ENCODE results near the gene SAMD3. TPM values are rescaled to one million over a fixed set of nuclear protein-coding genes. Genes with fewer than 3 reads are reported as not detected.

The SAMD3 gene
- total RNA-seq, 1 experiment from 2014 or later: 1.5 TPM

DNA sequence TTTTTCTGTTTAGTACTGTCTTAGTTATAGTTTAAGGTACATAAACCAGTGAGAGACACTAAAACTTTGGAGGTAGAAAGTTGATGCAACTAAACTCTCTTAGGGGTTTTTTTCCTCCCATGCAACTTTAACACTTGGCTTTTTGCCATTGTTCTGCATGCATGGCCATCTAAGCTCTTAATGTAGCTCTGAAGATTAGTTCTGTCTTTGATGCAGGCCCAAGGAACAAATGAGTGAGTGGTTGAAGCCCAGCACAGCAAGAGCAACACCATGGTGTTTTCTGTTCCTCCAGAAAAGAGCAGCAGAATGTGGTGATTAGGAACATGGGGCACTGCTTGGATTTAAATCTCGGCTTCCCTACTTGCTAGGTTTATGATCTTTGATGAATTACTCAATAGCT is 115.0 kb downstream of the SAMD3 start:
- no peak overlapping the region for H3K4me3 Mint-ChIP-seq (ENCODE audit: unreplicated experiment)
- BruUV-seq (replicated peaks): no TSS peak
- H3K36me3 Mint-ChIP-seq (ENCODE audit: insufficient read depth, unreplicated experiment): no peaks in the 10 kb centered on the region
- no peaks in the 10 kb centered on the region for H3K9me3 ChIP-seq
- no peaks in the 10 kb centered on the region for H3K9me3 Mint-ChIP-seq (ENCODE audit: unreplicated experiment)
- POLR2A ChIA-PET: no interaction called here
- H3K4me1 ChIP-seq: no peaks in the 10 kb centered on the region
- H3K36me3 ChIP-seq (ENCODE audit: control insufficient read depth, insufficient read depth, low read length): no peaks in the 10 kb centered on the region
- H3K4me3 ChIP-seq (ENCODE audit: low read depth, low read length): no peak overlapping the region
- no peak for DNase-seq
- no peaks in the 10 kb centered on the region for H3K27me3 Mint-ChIP-seq (ENCODE audit: insufficient read depth, unreplicated experiment)
- H3K27me3 ChIP-seq (replicated peaks; ENCODE audit: control insufficient read depth, insufficient read depth, low read length): no peaks in the 10 kb centered on the region
- no peak overlapping the region for H3K27ac Mint-ChIP-seq (ENCODE audit: unreplicated experiment)
- intact Hi-C loops (cut with micrococcal nuclease; ENCODE audit: unreplicated experiment): no loop called here
- TF ChIP-seq, protein P1, sequence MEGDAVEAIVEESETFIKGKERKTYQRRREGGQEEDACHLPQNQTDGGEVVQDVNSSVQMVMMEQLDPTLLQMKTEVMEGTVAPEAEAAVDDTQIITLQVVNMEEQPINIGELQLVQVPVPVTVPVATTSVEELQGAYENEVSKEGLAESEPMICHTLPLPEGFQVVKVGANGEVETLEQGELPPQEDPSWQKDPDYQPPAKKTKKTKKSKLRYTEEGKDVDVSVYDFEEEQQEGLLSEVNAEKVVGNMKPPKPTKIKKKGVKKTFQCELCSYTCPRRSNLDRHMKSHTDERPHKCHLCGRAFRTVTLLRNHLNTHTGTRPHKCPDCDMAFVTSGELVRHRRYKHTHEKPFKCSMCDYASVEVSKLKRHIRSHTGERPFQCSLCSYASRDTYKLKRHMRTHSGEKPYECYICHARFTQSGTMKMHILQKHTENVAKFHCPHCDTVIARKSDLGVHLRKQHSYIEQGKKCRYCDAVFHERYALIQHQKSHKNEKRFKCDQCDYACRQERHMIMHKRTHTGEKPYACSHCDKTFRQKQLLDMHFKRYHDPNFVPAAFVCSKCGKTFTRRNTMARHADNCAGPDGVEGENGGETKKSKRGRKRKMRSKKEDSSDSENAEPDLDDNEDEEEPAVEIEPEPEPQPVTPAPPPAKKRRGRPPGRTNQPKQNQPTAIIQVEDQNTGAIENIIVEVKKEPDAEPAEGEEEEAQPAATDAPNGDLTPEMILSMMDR (IDR thresholded peaks at IDR 0.05; ENCODE audit: insufficient read depth in 1 of 2, low read depth in 1 of 2, low read length in 1 of 2, severe bottlenecking in 1 of 2, unreplicated experiment in 1 of 2): no peak
- CTCF ChIA-PET: no interaction called here
- no peaks in the 10 kb centered on the region for H3K4me1 Mint-ChIP-seq (ENCODE audit: low read depth, unreplicated experiment)

DNA sequence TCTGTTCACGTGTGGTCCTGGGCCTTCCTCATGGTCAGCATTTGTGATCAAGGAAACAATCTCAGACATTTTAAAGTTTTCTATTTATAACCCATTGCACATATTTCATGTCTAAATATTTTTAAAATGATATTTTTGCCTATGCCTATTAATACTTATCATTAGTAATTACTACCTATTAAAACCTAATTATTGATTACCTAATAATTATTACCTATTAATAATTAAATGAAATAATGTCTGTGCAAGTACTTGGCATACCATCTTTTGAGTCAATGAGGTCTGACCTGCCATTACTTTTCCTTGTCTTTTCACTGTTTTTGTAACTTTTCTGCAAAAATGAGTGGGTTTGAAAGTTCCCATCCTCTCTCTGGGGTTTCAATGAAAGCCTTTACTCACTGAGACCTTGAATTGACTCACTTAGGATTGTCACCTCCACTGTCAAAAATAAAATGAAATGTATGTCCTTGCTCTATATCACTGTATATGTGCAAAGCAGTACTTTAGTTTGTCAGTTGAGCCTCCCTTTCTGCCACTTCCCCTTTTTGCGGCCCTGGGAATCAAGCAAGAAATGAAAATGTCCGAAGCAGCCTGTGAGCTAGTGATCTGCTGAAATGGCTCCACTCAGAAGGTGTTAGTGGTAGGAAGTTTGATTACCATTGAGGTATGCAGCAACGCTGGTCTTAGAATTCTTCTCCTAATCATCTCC is 116.6 kb downstream of the SAMD3 start:
- no peaks in the 10 kb centered on the region for H3K9me3 Mint-ChIP-seq (ENCODE audit: unreplicated experiment)
- Histone ChIP-seq H3K4me3 (ENCODE audit: low read depth, low read length) (no peak overlapping the region), H3K4me1 (no peaks in the 10 kb centered on the region), H3K36me3 (ENCODE audit: control insufficient read depth, insufficient read depth, low read length) (no peaks in the 10 kb centered on the region), H3K27me3 (replicated peaks; ENCODE audit: control insufficient read depth, insufficient read depth, low read length) (no peaks in the 10 kb centered on the region), H3K9me3 (no peaks in the 10 kb centered on the region)
- no peaks in the 10 kb centered on the region for H3K36me3 Mint-ChIP-seq (ENCODE audit: insufficient read depth, unreplicated experiment)
- ChIA-PET CTCF (no interaction called here), POLR2A (no interaction called here)
- intact Hi-C loops (cut with micrococcal nuclease; ENCODE audit: unreplicated experiment): no loop called here
- H3K4me3 Mint-ChIP-seq (ENCODE audit: unreplicated experiment): no peak overlapping the region
- TF ChIP-seq, protein P1 (IDR thresholded peaks at IDR 0.05; ENCODE audit: insufficient read depth in 1 of 2, low read depth in 1 of 2, low read length in 1 of 2, severe bottlenecking in 1 of 2, unreplicated experiment in 1 of 2): no peak
- no peak overlapping the region for H3K27ac Mint-ChIP-seq (ENCODE audit: unreplicated experiment)
- BruUV-seq (replicated peaks): no TSS peak
- no peaks in the 10 kb centered on the region for H3K27me3 Mint-ChIP-seq (ENCODE audit: insufficient read depth, unreplicated experiment)
- no peaks in the 10 kb centered on the region for H3K4me1 Mint-ChIP-seq (ENCODE audit: low read depth, unreplicated experiment)
- DNase-seq: no peak

DNA sequence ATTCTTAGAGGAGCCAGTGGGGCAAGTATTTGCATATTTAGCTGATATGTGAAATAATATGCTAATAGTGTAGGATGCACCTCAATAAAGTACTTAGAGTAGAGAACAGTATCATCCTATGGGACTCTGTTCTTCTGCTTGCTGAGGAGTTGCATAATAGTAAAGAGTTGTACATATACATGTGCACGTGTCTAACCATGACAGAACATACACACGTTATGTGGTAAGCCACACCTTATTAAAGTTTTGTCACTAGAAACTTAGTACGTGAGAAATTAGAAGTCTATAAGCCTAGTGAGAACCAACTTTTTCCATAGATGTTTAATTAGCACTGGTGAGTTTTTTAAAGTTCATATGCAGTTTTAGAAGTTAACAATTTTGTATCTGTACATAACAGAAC is 123.6 kb downstream of the SAMD3 start:
- H3K9me3 Mint-ChIP-seq (ENCODE audit: unreplicated experiment): no peaks in the 10 kb centered on the region
- H3K4me3 Mint-ChIP-seq (ENCODE audit: unreplicated experiment): no peak overlapping the region
- intact Hi-C loops (cut with micrococcal nuclease; ENCODE audit: unreplicated experiment): no loop called here
- no peak overlapping the region for H3K27ac Mint-ChIP-seq (ENCODE audit: unreplicated experiment)
- no peaks in the 10 kb centered on the region for H3K36me3 ChIP-seq (ENCODE audit: control insufficient read depth, insufficient read depth, low read length)
- H3K4me1 Mint-ChIP-seq (ENCODE audit: low read depth, unreplicated experiment): no peaks in the 10 kb centered on the region
- H3K27me3 Mint-ChIP-seq (ENCODE audit: insufficient read depth, unreplicated experiment): no peaks in the 10 kb centered on the region
- ChIA-PET CTCF (no interaction called here), POLR2A (no interaction called here)
- no peak for DNase-seq
- TF ChIP-seq, protein P1 (IDR thresholded peaks at IDR 0.05; ENCODE audit: insufficient read depth in 1 of 2, low read depth in 1 of 2, low read length in 1 of 2, severe bottlenecking in 1 of 2, unreplicated experiment in 1 of 2): no peak
- BruUV-seq (replicated peaks): no TSS peak
- H3K36me3 Mint-ChIP-seq (ENCODE audit: insufficient read depth, unreplicated experiment): no peaks in the 10 kb centered on the region
- H3K4me3 ChIP-seq (ENCODE audit: low read depth, low read length): no peak overlapping the region
- H3K27me3 ChIP-seq (replicated peaks; ENCODE audit: control insufficient read depth, insufficient read depth, low read length): no peaks in the 10 kb centered on the region
- no peaks in the 10 kb centered on the region for H3K4me1 ChIP-seq
- H3K9me3 ChIP-seq: no peaks in the 10 kb centered on the region
